HepG2 (cell line): ENCODE results near the gene RPSA. TPM values are rescaled to one million over a fixed set of nuclear protein-coding genes. Genes with fewer than 3 reads are reported as not detected.

Source experiments
- ASH2L ChIP-seq: fragments of 300-600, 200-600 bp; sonication (generic); IDR thresholded peaks from 2 replicates; pipeline ENCODE4 v1.7.0; 2017; ENCODE audit warnings: low read depth, mild to moderate bottlenecking, moderate library complexity, mixed read lengths, low read length; ENCODE audit not compliant: insufficient read length
- BHLHE40 ChIP-seq: IDR thresholded peaks from 2 replicates; pipeline ENCODE4 v1.6.1; 2011; ENCODE audit warnings: low read length, improper control_type of control experiment
- ESRRA ChIP-seq: sonication (generic); formaldehyde crosslinking; IDR thresholded peaks from 2 replicates; pipeline ENCODE4 v1.5.1; 2020; ENCODE audit warnings: mild to moderate bottlenecking, low read depth, missing genetic modification reagents
- HNF4G ChIP-seq, 2 experiments: sonication (generic) in 1 of 2; formaldehyde crosslinking in 1 of 2; IDR thresholded peaks; 2 replicates each; pipeline versions ENCODE4 v1.4.0 to v1.6.1; 2011 to 2020; ENCODE audit warnings: borderline replicate concordance in 2 of 2, low read depth in 2 of 2, mild to moderate bottlenecking in 2 of 2, low read length in 1 of 2, missing genetic modification reagents in 1 of 2, moderate library complexity in 1 of 2
- HNRNPUL1 ChIP-seq: fragments of 200-400 bp; formaldehyde crosslinking; IDR thresholded peaks from 2 replicates; pipeline ENCODE4 v1.6.1; 2017; ENCODE audit warnings: low read depth, mild to moderate bottlenecking, low read length, moderate library complexity
- IKZF1 ChIP-seq: fragments of 450-650 bp; IDR thresholded peaks from 2 replicates; pipeline ENCODE4 v1.7.1; 2016
- KDM6A ChIP-seq: IDR thresholded peaks from 2 replicates; pipeline ENCODE4 v1.6.1; 2016; ENCODE audit warnings: low read depth
- KLF11 ChIP-seq: IDR thresholded peaks from 2 replicates; pipeline ENCODE4 v1.6.1; 2016; ENCODE audit warnings: missing compliant biosample characterization
- MED1 ChIP-seq: sonication (generic); formaldehyde crosslinking; IDR thresholded peaks from 2 replicates; pipeline ENCODE4 v1.4.0; 2020; ENCODE audit warnings: missing genetic modification reagents
- NCOR1 ChIP-seq: fragments of 200-600 bp; sonication (generic); IDR thresholded peaks from 2 replicates; pipeline ENCODE4 v1.7.0; 2017; ENCODE audit warnings: antibody characterized with exemption, low read length, borderline replicate concordance
- NFIC ChIP-seq: IDR thresholded peaks from 2 replicates; pipeline ENCODE4 v1.6.1; 2012; ENCODE audit warnings: mild to moderate bottlenecking, low read length, inconsistent platforms
- PAX8 ChIP-seq: sonication (generic); formaldehyde crosslinking; IDR thresholded peaks from 2 replicates; pipeline ENCODE4 v1.8.0; 2022; ENCODE audit warnings: mild to moderate bottlenecking, missing genetic modification reagents, borderline replicate concordance
- ZNF10 ChIP-seq: sonication (generic); formaldehyde crosslinking; IDR thresholded peaks from 2 replicates; pipeline ENCODE4 v1.4.0; 2020; ENCODE audit warnings: mild to moderate bottlenecking, low read depth, missing genetic modification reagents, borderline replicate concordance
- ZNF460 ChIP-seq: sonication (generic); formaldehyde crosslinking; IDR thresholded peaks from 2 replicates; pipeline ENCODE4 v1.5.1; 2020; ENCODE audit warnings: missing genetic modification reagents, mild to moderate bottlenecking, borderline replicate concordance
- ZNF644 ChIP-seq: IDR thresholded peaks from 2 replicates; pipeline ENCODE4 v1.6.1; 2016; ENCODE audit warnings: low read depth
- ZNF850 ChIP-seq: sonication (generic); formaldehyde crosslinking; conservative IDR thresholded peaks from 2 replicates; pipeline ENCODE4 v1.9.0; 2021; ENCODE audit warnings: mild to moderate bottlenecking, missing genetic modification reagents
- polyA plus RNA-seq, 8 experiments: library from polyadenylated mRNA; depleted of rRNA in 3 of 8; stranded (reverse) in 7 of 8; unstranded in 1 of 8; fragments of >200 nt; fragmentation: Illumina TruSeq in 4 of 8; extraction: Trizol in 4 of 8; gene quantifications; 2 replicates each; pipeline versions ENCODE4 v1.2.1 to v1.2.3, GENCODE V29; 2011 to 2016; ENCODE audit warnings: low read depth in 4 of 8, missing spikeins in 1 of 8, mixed read lengths in 1 of 8; ENCODE audit not compliant: insufficient read depth in 1 of 8
- total RNA-seq, 5 experiments: library from RNA; depleted of rRNA; stranded (reverse); fragments of >200 nt; fragmentation: Illumina TruSeq; extraction: Trizol; gene quantifications; 2 replicates each; pipeline ENCODE4 v1.2.3, GENCODE V29; 2016; ENCODE audit warnings: low read depth in 1 of 5
- TF ChIP-seq, protein P1 (sequence below): sonication (generic); formaldehyde crosslinking; IDR thresholded peaks from 2 replicates; pipeline ENCODE4 v1.8.0; 2022; ENCODE audit warnings: mild to moderate bottlenecking, missing genetic modification reagents, moderate library complexity
- TF ChIP-seq, protein P2 (sequence below): sonication (generic); formaldehyde crosslinking; IDR thresholded peaks from 2 replicates; pipeline ENCODE4 v1.5.0; 2020; ENCODE audit warnings: mild to moderate bottlenecking, missing genetic modification reagents
- TF ChIP-seq, protein P3 (sequence below): sonication (generic); formaldehyde crosslinking; conservative IDR thresholded peaks from 2 replicates; pipeline ENCODE4 v1.8.0; 2022; ENCODE audit warnings: low read depth, missing genetic modification reagents
- TF ChIP-seq, protein P4 (sequence below): IDR thresholded peaks from 2 replicates; pipeline ENCODE4 v1.6.1; 2016

RPSA gene
- total and polyA plus RNA-seq, 2 of the 13 experiments (the other 11 are each of a cell fraction or from before 2014, with no cell fraction given): 1,683 to 3,226 TPM

DNA sequence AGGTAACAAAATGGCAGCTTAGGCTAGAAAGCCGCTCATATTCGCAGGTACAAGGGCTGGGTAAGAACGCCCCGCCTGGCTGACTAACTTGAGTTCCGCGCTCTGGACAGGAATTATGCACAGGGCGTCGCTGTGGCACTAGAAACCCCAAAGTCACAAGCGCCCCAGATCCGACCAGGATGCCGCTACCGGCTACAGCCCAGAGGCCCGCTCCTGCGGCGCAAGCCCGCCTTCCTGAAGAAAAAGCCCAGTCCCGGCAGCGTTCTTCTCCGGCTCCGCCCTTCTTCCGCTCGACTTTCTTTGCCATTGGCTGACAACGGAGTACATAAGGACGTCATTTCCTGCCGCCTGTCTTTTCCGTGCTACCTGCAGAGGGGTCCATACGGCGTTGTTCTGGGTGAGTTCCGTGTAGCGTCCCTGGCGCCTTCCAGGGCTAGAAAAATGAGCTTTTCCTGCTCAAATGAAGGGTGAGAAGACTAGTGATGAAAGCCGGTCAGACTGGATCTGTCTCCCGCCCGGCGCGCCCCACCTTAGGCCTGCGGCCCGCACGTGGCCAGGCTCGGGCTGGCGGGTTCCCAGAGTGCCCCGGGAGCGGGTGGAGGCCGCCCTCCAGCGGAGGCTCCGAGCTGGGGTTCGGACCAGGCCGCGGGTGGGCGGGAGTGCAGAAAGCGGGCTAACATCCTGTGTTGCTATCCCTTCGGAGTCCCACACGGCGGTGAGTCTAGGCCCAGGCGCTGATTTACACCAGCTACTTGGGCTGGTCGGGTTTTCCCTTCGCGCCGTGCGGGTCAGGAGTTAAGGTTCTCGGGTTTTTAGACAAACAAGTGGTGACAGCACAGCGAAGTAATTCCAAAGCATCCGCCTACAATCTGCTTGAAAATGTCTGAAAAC, at the start of gene RPSA (continued):
- TF ChIP-seq KDM6A (CRISPR knock-in tag): peak; percentile 30; the same call in 1 of the 2 replicates
- TF ChIP-seq, protein P1, sequence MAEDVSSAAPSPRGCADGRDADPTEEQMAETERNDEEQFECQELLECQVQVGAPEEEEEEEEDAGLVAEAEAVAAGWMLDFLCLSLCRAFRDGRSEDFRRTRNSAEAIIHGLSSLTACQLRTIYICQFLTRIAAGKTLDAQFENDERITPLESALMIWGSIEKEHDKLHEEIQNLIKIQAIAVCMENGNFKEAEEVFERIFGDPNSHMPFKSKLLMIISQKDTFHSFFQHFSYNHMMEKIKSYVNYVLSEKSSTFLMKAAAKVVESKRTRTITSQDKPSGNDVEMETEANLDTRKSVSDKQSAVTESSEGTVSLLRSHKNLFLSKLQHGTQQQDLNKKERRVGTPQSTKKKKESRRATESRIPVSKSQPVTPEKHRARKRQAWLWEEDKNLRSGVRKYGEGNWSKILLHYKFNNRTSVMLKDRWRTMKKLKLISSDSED: no peak
- TF ChIP-seq, protein P2, sequence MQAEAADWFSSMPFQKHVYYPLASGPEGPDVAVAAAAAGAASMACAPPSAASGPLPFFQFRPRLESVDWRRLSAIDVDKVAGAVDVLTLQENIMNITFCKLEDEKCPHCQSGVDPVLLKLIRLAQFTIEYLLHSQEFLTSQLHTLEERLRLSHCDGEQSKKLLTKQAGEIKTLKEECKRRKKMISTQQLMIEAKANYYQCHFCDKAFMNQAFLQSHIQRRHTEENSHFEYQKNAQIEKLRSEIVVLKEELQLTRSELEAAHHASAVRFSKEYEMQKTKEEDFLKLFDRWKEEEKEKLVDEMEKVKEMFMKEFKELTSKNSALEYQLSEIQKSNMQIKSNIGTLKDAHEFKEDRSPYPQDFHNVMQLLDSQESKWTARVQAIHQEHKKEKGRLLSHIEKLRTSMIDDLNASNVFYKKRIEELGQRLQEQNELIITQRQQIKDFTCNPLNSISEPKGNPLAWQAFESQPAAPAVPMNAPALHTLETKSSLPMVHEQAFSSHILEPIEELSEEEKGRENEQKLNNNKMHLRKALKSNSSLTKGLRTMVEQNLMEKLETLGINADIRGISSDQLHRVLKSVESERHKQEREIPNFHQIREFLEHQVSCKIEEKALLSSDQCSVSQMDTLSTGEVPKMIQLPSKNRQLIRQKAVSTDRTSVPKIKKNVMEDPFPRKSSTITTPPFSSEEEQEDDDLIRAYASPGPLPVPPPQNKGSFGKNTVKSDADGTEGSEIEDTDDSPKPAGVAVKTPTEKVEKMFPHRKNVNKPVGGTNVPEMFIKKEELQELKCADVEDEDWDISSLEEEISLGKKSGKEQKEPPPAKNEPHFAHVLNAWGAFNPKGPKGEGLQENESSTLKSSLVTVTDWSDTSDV (CRISPR knock-in tag): peak; percentile 73; the same call in 1 of the 2 replicates
- no peak for TF ChIP-seq ZNF850 (CRISPR knock-in tag)
- no peak for TF ChIP-seq NFIC
- 0 out of 2 replicates have a peak, but pooled peaks have one; percentile 71 for TF ChIP-seq KLF11 (CRISPR knock-in tag)
- TF ChIP-seq ESRRA (CRISPR knock-in tag): no peak
- TF ChIP-seq BHLHE40: 0 out of 2 replicates have a peak, but pooled peaks have one; percentile 8
- TF ChIP-seq HNF4G (IDR thresholded peaks at IDR 0.05; ENCODE audit: borderline replicate concordance, low read depth, low read length): no peak
- no peak for TF ChIP-seq HNF4G (CRISPR knock-in tag; IDR thresholded peaks at IDR 0.05; ENCODE audit: borderline replicate concordance, low read depth)
- peak; percentile 81 for TF ChIP-seq ASH2L
- no peak; the same call in 1 of the 2 replicates for TF ChIP-seq ZNF460 (CRISPR knock-in tag)
- TF ChIP-seq ZNF10 (CRISPR knock-in tag): no peak
- TF ChIP-seq, protein P3, sequence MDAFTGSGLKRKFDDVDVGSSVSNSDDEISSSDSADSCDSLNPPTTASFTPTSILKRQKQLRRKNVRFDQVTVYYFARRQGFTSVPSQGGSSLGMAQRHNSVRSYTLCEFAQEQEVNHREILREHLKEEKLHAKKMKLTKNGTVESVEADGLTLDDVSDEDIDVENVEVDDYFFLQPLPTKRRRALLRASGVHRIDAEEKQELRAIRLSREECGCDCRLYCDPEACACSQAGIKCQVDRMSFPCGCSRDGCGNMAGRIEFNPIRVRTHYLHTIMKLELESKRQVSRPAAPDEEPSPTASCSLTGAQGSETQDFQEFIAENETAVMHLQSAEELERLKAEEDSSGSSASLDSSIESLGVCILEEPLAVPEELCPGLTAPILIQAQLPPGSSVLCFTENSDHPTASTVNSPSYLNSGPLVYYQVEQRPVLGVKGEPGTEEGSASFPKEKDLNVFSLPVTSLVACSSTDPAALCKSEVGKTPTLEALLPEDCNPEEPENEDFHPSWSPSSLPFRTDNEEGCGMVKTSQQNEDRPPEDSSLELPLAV (CRISPR knock-in tag): no peak
- TF ChIP-seq, protein P4, sequence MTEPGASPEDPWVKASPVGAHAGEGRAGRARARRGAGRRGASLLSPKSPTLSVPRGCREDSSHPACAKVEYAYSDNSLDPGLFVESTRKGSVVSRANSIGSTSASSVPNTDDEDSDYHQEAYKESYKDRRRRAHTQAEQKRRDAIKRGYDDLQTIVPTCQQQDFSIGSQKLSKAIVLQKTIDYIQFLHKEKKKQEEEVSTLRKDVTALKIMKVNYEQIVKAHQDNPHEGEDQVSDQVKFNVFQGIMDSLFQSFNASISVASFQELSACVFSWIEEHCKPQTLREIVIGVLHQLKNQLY (CRISPR knock-in tag): no peak
- no peak for TF ChIP-seq HNRNPUL1
- no peak for TF ChIP-seq IKZF1
- TF ChIP-seq ZNF644 (CRISPR knock-in tag): 0 out of 2 replicates have a peak, but pooled peaks have one; percentile 36
- peak; percentile 49; the same call in 1 of the 2 replicates for TF ChIP-seq MED1 (CRISPR knock-in tag)
- no peak for TF ChIP-seq NCOR1
- peak; percentile 67; the same call in 1 of the 2 replicates for TF ChIP-seq PAX8 (CRISPR knock-in tag)
